Activated T-cell treated with anti-CD3 and anti-CD28 coated beads, Interleukin-2, amount 50 U/mL, for 48 hours (primary cell): ENCODE measurements around the gene ATP1A4.

Experiments used
- DNase-seq, 2 experiments: peaks; one replicate each; pipeline ENCODE4 v3.0.0-alpha.2; 2020

ATP1A4 gene

GRCh38 chr1:160178731-160179130 lies 27.3 kb downstream of the ATP1A4 start:
- no peak for DNase-seq

- DNase-seq, result no peak
These were observed 27.9 kb downstream of the ATP1A4 start for GRCh38 chr1:160179336-160179735.

GRCh38 chr1:160186246-160186645 lies 34.8 kb downstream of the ATP1A4 start:
- DNase-seq, result no peak

GRCh38 chr1:160186729-160187128 lies 35.3 kb downstream of the ATP1A4 start:
- DNase-seq, result no peak

- no peak for DNase-seq
These were observed 36.0 kb downstream of the ATP1A4 start for GRCh38 chr1:160187407-160187806.

GRCh38 chr1:160188341-160188740 lies 36.9 kb downstream of the ATP1A4 start:
- DNase-seq, result no peak

GRCh38 chr1:160189649-160190625 lies 38.5 kb downstream of the ATP1A4 start, which contains the start of gene CASQ1:
TSS of gene CASQ1 (plus strand) at chr1:160190575. CDS start at chr1:160190752, 177 bp downstream.
- no peak for DNase-seq

GRCh38 chr1:160191756-160192155 lies 40.4 kb downstream of the ATP1A4 start:
- DNase-seq, result no peak

GRCh38 chr1:160192234-160192633 lies 40.8 kb downstream of the ATP1A4 start:
- DNase-seq, result no peak

GRCh38 chr1:160193091-160193819 lies 41.9 kb downstream of the ATP1A4 start:
- DNase-seq, result peak; percentile 88 to 89

GRCh38 chr1:160193832-160194736 lies 42.7 kb downstream of the ATP1A4 start:
- DNase-seq, result no peak

- no peak for DNase-seq
These were observed 43.3 kb downstream of the ATP1A4 start for GRCh38 chr1:160194737-160195059.

GRCh38 chr1:160196143-160196542 lies 44.7 kb downstream of the ATP1A4 start:
- no peak for DNase-seq

GRCh38 chr1:160197231-160197630 lies 45.8 kb downstream of the ATP1A4 start:
- DNase-seq, result no peak

- no peak for DNase-seq
These were observed 49.4 kb downstream of the ATP1A4 start for GRCh38 chr1:160200786-160201185.

GRCh38 chr1:160204526-160205241 lies 53.3 kb downstream of the ATP1A4 start:
- DNase-seq, result no peak

- peak; percentile 82 for DNase-seq
These were observed 54.0 kb downstream of the ATP1A4 start, which contains the start of gene PEA15 for GRCh38 chr1:160205242-160206035. TSS of gene PEA15 (plus strand) at chr1:160205384. CDS start at chr1:160211545, 6,161 bp downstream.

- DNase-seq, result peak; percentile 67 to 70
These were observed 54.6 kb downstream of the ATP1A4 start for GRCh38 chr1:160206036-160206389.

GRCh38 chr1:160206421-160207117 lies 55.2 kb downstream of the ATP1A4 start:
- DNase-seq, result no peak

- no peak for DNase-seq
These were observed 55.8 kb downstream of the ATP1A4 start for GRCh38 chr1:160207118-160207650.
